ENCODE data around the gene FAM209B. TPM values are rescaled to one million over a fixed set of nuclear protein-coding genes. Genes with fewer than 3 reads are reported as not detected.

Gene FAM209B
- total and polyA plus RNA-seq, 8 donors, result 0.75 to 0.78 TPM; not detected in 6

GRCh38 chr20:56513161-56514150, 19.6 kb upstream of the FAM209B start:
- Histone ChIP-seq H3K27me3 (no peaks in the 10 kb centered on the region), H3K4me1 (peaks cover 0 to 20% (median 0%) of the 10 kb centered on the region in 4 donors), H3K4me3 (no peak overlapping the region), H3K27ac (no peak overlapping the region), H3K36me3 (peaks cover 25 to 69% (median 63%) of the 10 kb centered on the region in 4 donors), H3K9me3 (no peaks in the 10 kb centered on the region)
- TF ChIP-seq POLR2AphosphoS5 (IDR thresholded peaks at IDR 0.05), result no peak
- no peak for TF ChIP-seq POLR2A (IDR thresholded peaks at IDR 0.05)
- TF ChIP-seq, protein P1, sequence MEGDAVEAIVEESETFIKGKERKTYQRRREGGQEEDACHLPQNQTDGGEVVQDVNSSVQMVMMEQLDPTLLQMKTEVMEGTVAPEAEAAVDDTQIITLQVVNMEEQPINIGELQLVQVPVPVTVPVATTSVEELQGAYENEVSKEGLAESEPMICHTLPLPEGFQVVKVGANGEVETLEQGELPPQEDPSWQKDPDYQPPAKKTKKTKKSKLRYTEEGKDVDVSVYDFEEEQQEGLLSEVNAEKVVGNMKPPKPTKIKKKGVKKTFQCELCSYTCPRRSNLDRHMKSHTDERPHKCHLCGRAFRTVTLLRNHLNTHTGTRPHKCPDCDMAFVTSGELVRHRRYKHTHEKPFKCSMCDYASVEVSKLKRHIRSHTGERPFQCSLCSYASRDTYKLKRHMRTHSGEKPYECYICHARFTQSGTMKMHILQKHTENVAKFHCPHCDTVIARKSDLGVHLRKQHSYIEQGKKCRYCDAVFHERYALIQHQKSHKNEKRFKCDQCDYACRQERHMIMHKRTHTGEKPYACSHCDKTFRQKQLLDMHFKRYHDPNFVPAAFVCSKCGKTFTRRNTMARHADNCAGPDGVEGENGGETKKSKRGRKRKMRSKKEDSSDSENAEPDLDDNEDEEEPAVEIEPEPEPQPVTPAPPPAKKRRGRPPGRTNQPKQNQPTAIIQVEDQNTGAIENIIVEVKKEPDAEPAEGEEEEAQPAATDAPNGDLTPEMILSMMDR (IDR thresholded peaks at IDR 0.05), result no peak
- TF ChIP-seq EP300 (IDR thresholded peaks at IDR 0.05), result no peak
- intact Hi-C loops (cut with DNase I; ENCODE audit: low total_unique reads), result no loop called here
- 83 to 92% (median 90%) methylated on average over 22 of the region's 22 CpGs for WGBS, 5 donors
- no peak for DNase-seq

GRCh38 chr20:56516631-56517030, 16.4 kb upstream of the FAM209B start:
- 75 to 92% (median 88%) methylated on average over 5 of the region's 5 CpGs for WGBS, 5 donors
- DNase-seq, result no peak
- intact Hi-C loops (cut with DNase I; ENCODE audit: low total_unique reads), result no loop called here
- Histone ChIP-seq H3K27me3 (no peaks in the 10 kb centered on the region), H3K4me3 (no peak overlapping the region), H3K36me3 (peaks cover 48 to 96% (median 88%) of the 10 kb centered on the region in 4 donors), H3K9me3 (peaks cover 14 to 30% (median 27%) of the 10 kb centered on the region in 4 donors), H3K27ac (no peak overlapping the region), H3K4me1 (peaks cover 0 to 20% (median 0%) of the 10 kb centered on the region in 4 donors)
- no peak for TF ChIP-seq POLR2AphosphoS5 (IDR thresholded peaks at IDR 0.05)
- TF ChIP-seq, protein P1 (IDR thresholded peaks at IDR 0.05), result no peak
- TF ChIP-seq POLR2A (IDR thresholded peaks at IDR 0.05), result no peak
- no peak for TF ChIP-seq EP300 (IDR thresholded peaks at IDR 0.05)

- intact Hi-C loops (cut with DNase I; ENCODE audit: low total_unique reads), result no loop called here
- 76 to 96% (median 90%) methylated on average over 7 of the region's 7 CpGs for WGBS, 5 donors
- no peak for DNase-seq
- TF ChIP-seq EP300 (IDR thresholded peaks at IDR 0.05), result no peak
- peaks cover 48 to 95% (median 86%) of the 10 kb centered on the region in 4 donors for H3K36me3 ChIP-seq
- peaks cover 14 to 31% (median 28%) of the 10 kb centered on the region in 4 donors for H3K9me3 ChIP-seq
- H3K27ac ChIP-seq, result no peak overlapping the region
- peaks cover 0 to 20% (median 0%) of the 10 kb centered on the region in 4 donors for H3K4me1 ChIP-seq
- no peak overlapping the region for H3K4me3 ChIP-seq
- no peaks in the 10 kb centered on the region for H3K27me3 ChIP-seq
Observed at GRCh38 chr20:56517211-56517610, 15.8 kb upstream of the FAM209B start.

DNA sequence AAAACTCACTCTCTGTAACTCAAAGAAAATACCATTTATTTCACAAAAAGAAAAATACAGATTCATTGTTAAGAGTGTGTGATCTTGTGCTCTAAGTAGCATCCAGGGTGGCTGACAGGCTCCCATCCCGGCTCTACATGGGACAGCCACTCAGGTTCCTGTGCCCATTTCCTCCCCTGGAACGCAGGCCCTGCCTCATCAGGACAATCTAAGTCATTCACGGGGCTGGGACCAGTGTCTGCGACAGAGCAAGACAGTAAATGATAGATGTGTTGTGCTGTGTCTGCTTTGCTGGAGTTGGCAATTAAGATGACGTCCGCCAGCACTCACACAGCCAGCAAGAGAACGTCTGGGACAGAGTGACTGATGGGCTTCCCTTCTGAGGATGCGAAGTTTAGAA, 15.4 kb upstream of the FAM209B start:
- TF ChIP-seq, protein P1 (IDR thresholded peaks at IDR 0.05), result no peak
- no peak for TF ChIP-seq POLR2A (IDR thresholded peaks at IDR 0.05)
- TF ChIP-seq EP300 (IDR thresholded peaks at IDR 0.05), result no peak
- TF ChIP-seq POLR2AphosphoS5 (IDR thresholded peaks at IDR 0.05), result no peak
- peaks cover 14 to 31% (median 28%) of the 10 kb centered on the region in 4 donors for H3K9me3 ChIP-seq
- 84 to 96% (median 92%) methylated on average over 8 of the region's 8 CpGs for WGBS, 5 donors
- intact Hi-C loops (cut with DNase I; ENCODE audit: low total_unique reads), result no loop called here
- no peak overlapping the region for H3K4me3 ChIP-seq
- no peaks in the 10 kb centered on the region for H3K27me3 ChIP-seq
- peaks cover 0 to 20% (median 0%) of the 10 kb centered on the region in 4 donors for H3K4me1 ChIP-seq
- no peak for DNase-seq
- H3K27ac ChIP-seq, result no peak overlapping the region
- H3K36me3 ChIP-seq, result peaks cover 48 to 91% (median 83%) of the 10 kb centered on the region in 4 donors

All from stomach (tissue), 9 donors.